GM18505 (cell line): ENCODE data around the gene CNTNAP5.

Experiments
- ATAC-seq: cut with Tn5 transposase; IDR thresholded peaks from one replicate; pipeline ENCODE4 v1.9.1; 2021; ENCODE audit not compliant: unreplicated experiment
- POLR2A ChIP-seq: IDR thresholded peaks from 4 replicates; pipeline ENCODE4 v1.6.1; 2011; ENCODE audit warnings: borderline replicate concordance; ENCODE audit not compliant: insufficient read depth, insufficient read length; ENCODE audit errors: extremely low read depth

CNTNAP5 gene

GRCh38 chr2:124283096-124283495 is 258.0 kb downstream of the CNTNAP5 start:
- no peak for ATAC-seq

GRCh38 chr2:124286089-124286783 is 261.1 kb downstream of the CNTNAP5 start:
- no peak for ATAC-seq
- no peak for TF ChIP-seq POLR2A

More at GRCh38 chr2:124283096-124283495, 258.0 kb downstream of the CNTNAP5 start:
- TF ChIP-seq POLR2A = no peak

- TF ChIP-seq POLR2A = no peak
- no peak for ATAC-seq
Observed at GRCh38 chr2:124289060-124289459, 264.0 kb downstream of the CNTNAP5 start.

GRCh38 chr2:124289615-124290014 is 264.5 kb downstream of the CNTNAP5 start:
- TF ChIP-seq POLR2A = no peak
- no peak for ATAC-seq

- no peak for TF ChIP-seq POLR2A
- ATAC-seq = no peak
Observed at GRCh38 chr2:124296470-124296869, 271.4 kb downstream of the CNTNAP5 start.

GRCh38 chr2:124301915-124302314 is 276.8 kb downstream of the CNTNAP5 start:
- no peak for ATAC-seq
- TF ChIP-seq POLR2A = no peak

- ATAC-seq = no peak
- TF ChIP-seq POLR2A = no peak
Observed at GRCh38 chr2:124308319-124309062, 283.4 kb downstream of the CNTNAP5 start.

- no peak for TF ChIP-seq POLR2A
- ATAC-seq = no peak
Observed at GRCh38 chr2:124309563-124310138, 284.6 kb downstream of the CNTNAP5 start.

- TF ChIP-seq POLR2A = no peak
- no peak for ATAC-seq
Observed at GRCh38 chr2:124310671-124311070, 285.6 kb downstream of the CNTNAP5 start.

GRCh38 chr2:124314084-124314483 is 289.0 kb downstream of the CNTNAP5 start:
- no peak for TF ChIP-seq POLR2A
- no peak for ATAC-seq

- no peak for TF ChIP-seq POLR2A
- ATAC-seq = no peak
Observed at GRCh38 chr2:124315221-124315880, 290.3 kb downstream of the CNTNAP5 start.

GRCh38 chr2:124316133-124316532 is 291.0 kb downstream of the CNTNAP5 start:
- ATAC-seq = no peak
- no peak for TF ChIP-seq POLR2A

GRCh38 chr2:124316881-124317605 is 292.0 kb downstream of the CNTNAP5 start:
- no peak for ATAC-seq
- no peak for TF ChIP-seq POLR2A

- ATAC-seq = no peak
- no peak for TF ChIP-seq POLR2A
Observed at GRCh38 chr2:124317628-124318027, 292.5 kb downstream of the CNTNAP5 start.

- no peak for TF ChIP-seq POLR2A
- ATAC-seq = no peak
Observed at GRCh38 chr2:124318913-124319312, 293.8 kb downstream of the CNTNAP5 start.
